Measurements from ENCODE around the gene GDAP1L1. TPM values are rescaled to one million over a fixed set of nuclear protein-coding genes. Genes with fewer than 3 reads are reported as not detected.

Gene GDAP1L1
- not detected for total RNA-seq
- 0 reads per million in 2 donors for total RNA-seq

DNA sequence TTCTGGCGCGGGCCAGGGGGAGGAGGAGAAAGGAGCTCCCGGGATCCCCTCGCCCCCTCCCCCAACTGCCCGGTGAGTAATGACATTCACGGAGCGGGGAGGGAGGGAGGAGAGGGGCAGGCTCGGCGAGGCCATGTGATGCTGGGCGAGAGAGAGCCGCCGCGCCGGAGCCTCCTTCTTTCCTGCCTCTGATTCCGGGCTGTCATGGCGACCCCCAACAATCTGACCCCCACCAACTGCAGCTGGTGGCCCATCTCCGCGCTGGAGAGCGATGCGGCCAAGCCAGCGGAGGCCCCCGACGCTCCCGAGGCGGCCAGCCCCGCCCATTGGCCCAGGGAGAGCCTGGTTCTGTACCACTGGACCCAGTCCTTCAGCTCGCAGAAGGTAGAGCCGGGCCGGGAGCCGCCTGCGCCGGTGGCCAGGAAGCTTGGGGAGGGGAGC, at the start of gene GDAP1L1:
TSS of gene GDAP1L1 (plus strand) at position 178 of the 441 bp plus-strand sequence. CDS start at position 205, 27 bp downstream.
- DNase-seq: no peak
- H3K4me3 Mint-ChIP-seq: peak within 1 kb of the TSS; percentile 34
- no peak for ATAC-seq
- H3K4me1 Mint-ChIP-seq: peaks cover 2% of the 10 kb centered on the region
- H3K36me3 Mint-ChIP-seq (ENCODE audit: low read depth): peaks cover 2% of the 10 kb centered on the region
- no peaks in the 10 kb centered on the region for H3K9me3 ChIP-seq (ENCODE audit: control insufficient read depth, low read length, poor library complexity, severe bottlenecking)
- no peak within 1 kb of the TSS for H3K27ac Mint-ChIP-seq
- peaks cover 33% of the 10 kb centered on the region for H3K27me3 Mint-ChIP-seq

DNA sequence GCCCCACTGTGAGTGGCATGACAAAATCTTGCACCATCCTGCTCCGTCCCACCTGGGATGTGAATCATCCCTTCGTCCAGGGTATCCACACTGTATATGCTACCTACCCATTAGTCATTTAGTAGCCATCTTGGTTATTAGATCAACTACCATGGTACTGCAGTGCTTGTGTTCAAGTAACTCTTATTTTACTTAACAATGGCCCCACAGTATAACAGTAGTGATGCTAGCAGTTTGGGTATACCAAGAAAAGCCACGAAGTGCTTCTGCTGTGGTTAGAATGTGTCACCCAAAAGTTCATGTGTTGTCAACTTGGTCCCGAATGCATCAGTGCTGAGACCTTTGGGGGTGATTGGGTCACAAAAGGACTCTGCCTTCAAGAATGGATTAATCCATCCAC, 48.2 kb upstream of the GDAP1L1 start:
- ATAC-seq (peak; percentile 18), DNase-seq (no peak)
- H3K9me3 ChIP-seq (ENCODE audit: control insufficient read depth, low read length, poor library complexity, severe bottlenecking): no peaks in the 10 kb centered on the region
- peaks cover 25% of the 10 kb centered on the region for H3K4me1 Mint-ChIP-seq
- H3K27me3 Mint-ChIP-seq: no peaks in the 10 kb centered on the region
- peaks cover 15% of the 10 kb centered on the region for H3K36me3 Mint-ChIP-seq (ENCODE audit: low read depth)
- H3K27ac Mint-ChIP-seq: no peak overlapping the region
- peak overlapping the region; percentile 12 for H3K4me3 Mint-ChIP-seq

- Mint-ChIP-seq H3K36me3 (ENCODE audit: low read depth) (peaks cover 15% of the 10 kb centered on the region), H3K4me3 (no peak overlapping the region), H3K4me1 (peaks cover 25% of the 10 kb centered on the region), H3K27me3 (no peaks in the 10 kb centered on the region), H3K27ac (no peak overlapping the region)
- H3K9me3 ChIP-seq (ENCODE audit: control insufficient read depth, low read length, poor library complexity, severe bottlenecking): no peaks in the 10 kb centered on the region
- DNase-seq (no peak), ATAC-seq (no peak)
These were observed 47.2 kb upstream of the GDAP1L1 start for GRCh38 chr20:44199877-44200276.

DNA sequence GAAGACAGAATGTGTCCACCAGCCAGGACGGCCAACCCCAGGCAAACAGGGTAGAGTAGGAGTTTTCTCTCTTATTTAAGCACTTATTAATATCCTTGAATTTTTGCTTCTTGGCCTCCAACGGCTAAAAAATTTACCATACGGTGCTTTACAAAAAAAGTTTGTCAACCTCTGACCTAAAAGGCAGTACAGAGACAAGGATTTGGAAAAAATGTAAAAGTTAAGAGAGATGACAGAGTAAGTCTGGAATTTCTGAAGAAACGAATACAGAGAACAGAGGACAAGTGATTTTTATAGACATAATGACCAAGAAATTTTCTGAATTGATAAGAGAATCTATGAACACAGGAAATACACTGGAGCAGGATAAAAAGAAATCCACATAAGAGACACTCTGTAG, 46.7 kb upstream of the GDAP1L1 start:
- no peak for ATAC-seq
- no peak for DNase-seq
- peaks cover 25% of the 10 kb centered on the region for H3K4me1 Mint-ChIP-seq
- H3K4me3 Mint-ChIP-seq: no peak overlapping the region
- no peaks in the 10 kb centered on the region for H3K9me3 ChIP-seq (ENCODE audit: control insufficient read depth, low read length, poor library complexity, severe bottlenecking)
- no peaks in the 10 kb centered on the region for H3K27me3 Mint-ChIP-seq
- H3K27ac Mint-ChIP-seq: peak overlapping the region; percentile 79
- H3K36me3 Mint-ChIP-seq (ENCODE audit: low read depth): peaks cover 15% of the 10 kb centered on the region

- DNase-seq: no peak
- no peak for ATAC-seq
- H3K4me1 Mint-ChIP-seq: peaks cover 22% of the 10 kb centered on the region
- no peak overlapping the region for H3K4me3 Mint-ChIP-seq
- peak overlapping the region; percentile 79 for H3K27ac Mint-ChIP-seq
- H3K27me3 Mint-ChIP-seq: no peaks in the 10 kb centered on the region
- no peaks in the 10 kb centered on the region for H3K9me3 ChIP-seq (ENCODE audit: control insufficient read depth, low read length, poor library complexity, severe bottlenecking)
- H3K36me3 Mint-ChIP-seq (ENCODE audit: low read depth): peaks cover 13% of the 10 kb centered on the region
These were observed 46.1 kb upstream of the GDAP1L1 start for GRCh38 chr20:44200983-44201382.

- peaks cover 7% of the 10 kb centered on the region for H3K36me3 Mint-ChIP-seq (ENCODE audit: low read depth)
- H3K27ac Mint-ChIP-seq: no peak overlapping the region
- no peak overlapping the region for H3K4me3 Mint-ChIP-seq
- no peaks in the 10 kb centered on the region for H3K9me3 ChIP-seq (ENCODE audit: control insufficient read depth, low read length, poor library complexity, severe bottlenecking)
- H3K4me1 Mint-ChIP-seq: peaks cover 26% of the 10 kb centered on the region
- H3K27me3 Mint-ChIP-seq: no peaks in the 10 kb centered on the region
- DNase-seq (no peak), ATAC-seq (no peak)
These were observed 43.9 kb upstream of the GDAP1L1 start for GRCh38 chr20:44203161-44203560.

DNA sequence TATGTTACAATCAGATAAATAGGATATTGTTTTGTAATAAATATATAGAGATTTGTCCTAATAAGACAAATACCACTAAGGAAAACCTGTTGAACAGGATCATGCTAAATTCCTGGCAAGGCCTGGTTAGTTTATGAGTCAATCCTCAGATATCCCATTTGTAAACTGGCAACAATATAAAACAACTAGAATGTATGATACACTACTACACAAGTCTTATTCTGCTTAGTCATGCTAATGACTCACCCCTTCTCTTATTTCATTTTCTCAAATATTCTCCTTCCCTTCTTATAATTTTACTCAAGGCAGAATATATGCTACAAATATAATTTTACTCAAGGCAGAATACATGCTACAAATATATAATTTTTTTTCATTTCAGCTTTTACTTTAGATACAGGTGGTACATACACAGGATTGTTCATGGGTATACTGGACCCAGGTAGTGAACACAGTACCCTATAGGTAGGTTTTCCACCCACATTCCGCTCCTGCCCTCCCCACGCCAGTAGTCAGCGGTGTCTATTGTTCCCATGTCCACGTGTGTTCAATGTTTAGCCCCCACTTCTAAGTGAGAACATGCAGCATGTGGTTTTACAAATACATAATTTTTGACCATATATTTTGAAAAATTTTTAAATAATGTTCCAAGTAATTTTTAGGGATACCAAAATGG, 42.8 kb upstream of the GDAP1L1 start:
- ATAC-seq (no peak), DNase-seq (no peak)
- H3K9me3 ChIP-seq (ENCODE audit: control insufficient read depth, low read length, poor library complexity, severe bottlenecking): no peaks in the 10 kb centered on the region
- Mint-ChIP-seq H3K4me3 (no peak overlapping the region), H3K36me3 (ENCODE audit: low read depth) (peaks cover 7% of the 10 kb centered on the region), H3K27ac (no peak overlapping the region), H3K4me1 (peaks cover 35% of the 10 kb centered on the region), H3K27me3 (no peaks in the 10 kb centered on the region)

DNA sequence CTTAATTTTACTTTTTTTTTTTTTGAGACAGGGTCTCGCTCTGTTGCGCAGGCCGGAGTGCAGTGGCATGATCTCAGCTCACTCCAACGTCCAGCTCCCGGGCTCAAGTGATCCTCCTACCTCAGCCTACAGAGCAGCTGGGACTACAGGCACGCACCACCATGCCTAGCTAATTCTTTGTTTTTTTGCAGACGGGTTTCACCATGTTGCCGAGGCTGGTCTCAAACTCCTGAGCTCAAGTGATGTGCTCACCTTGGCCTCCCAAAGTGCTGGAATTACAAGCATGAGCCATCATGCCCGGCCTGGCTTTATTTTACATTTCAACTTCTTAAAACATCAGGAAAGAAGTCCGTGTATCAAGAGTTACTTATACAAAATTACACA, 42.3 kb upstream of the GDAP1L1 start:
- no peak for ATAC-seq
- Mint-ChIP-seq H3K4me1 (peaks cover 36% of the 10 kb centered on the region), H3K36me3 (ENCODE audit: low read depth) (peaks cover 5% of the 10 kb centered on the region)

DNA sequence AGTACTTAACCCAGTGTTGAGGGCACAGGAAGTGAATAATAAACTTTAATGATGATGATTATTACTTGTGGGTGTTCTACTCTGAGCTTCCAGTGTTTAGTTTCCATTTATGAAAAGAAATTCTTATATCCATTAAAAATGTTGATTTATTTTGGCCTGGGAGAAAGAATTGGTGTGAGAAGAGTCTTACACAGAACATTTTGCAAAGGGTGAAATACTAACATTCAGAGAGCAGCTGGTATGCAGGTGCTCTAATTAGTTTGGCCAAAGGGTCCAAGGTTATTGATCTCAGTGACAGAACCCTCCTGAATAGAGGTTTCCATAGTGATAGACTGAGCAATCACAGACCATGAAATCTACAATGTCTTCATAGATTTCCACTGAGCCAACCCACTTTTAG, 41.0 kb upstream of the GDAP1L1 start:
- DNase-seq (no peak), ATAC-seq (no peak)
- Mint-ChIP-seq H3K27ac (no peak overlapping the region), H3K4me1 (peaks cover 39% of the 10 kb centered on the region), H3K27me3 (no peaks in the 10 kb centered on the region), H3K4me3 (no peak overlapping the region), H3K36me3 (ENCODE audit: low read depth) (peaks cover 5% of the 10 kb centered on the region)
- no peaks in the 10 kb centered on the region for H3K9me3 ChIP-seq (ENCODE audit: control insufficient read depth, low read length, poor library complexity, severe bottlenecking)

More for the DNA sequence above, 42.3 kb upstream of the GDAP1L1 start:
- DNase-seq: no peak
- no peak overlapping the region for H3K4me3 Mint-ChIP-seq
- no peak overlapping the region for H3K27ac Mint-ChIP-seq
- no peaks in the 10 kb centered on the region for H3K9me3 ChIP-seq (ENCODE audit: control insufficient read depth, low read length, poor library complexity, severe bottlenecking)
- no peaks in the 10 kb centered on the region for H3K27me3 Mint-ChIP-seq

GRCh38 chr20:44207126-44207723, 39.9 kb upstream of the GDAP1L1 start:
- no peaks in the 10 kb centered on the region for H3K27me3 Mint-ChIP-seq
- H3K36me3 Mint-ChIP-seq (ENCODE audit: low read depth): no peaks in the 10 kb centered on the region
- peaks cover 43% of the 10 kb centered on the region for H3K4me1 Mint-ChIP-seq
- ATAC-seq (no peak), DNase-seq (no peak)
- no peaks in the 10 kb centered on the region for H3K9me3 ChIP-seq (ENCODE audit: control insufficient read depth, low read length, poor library complexity, severe bottlenecking)
- no peak overlapping the region for H3K4me3 Mint-ChIP-seq
- peak overlapping the region; percentile 99 for H3K27ac Mint-ChIP-seq

DNA sequence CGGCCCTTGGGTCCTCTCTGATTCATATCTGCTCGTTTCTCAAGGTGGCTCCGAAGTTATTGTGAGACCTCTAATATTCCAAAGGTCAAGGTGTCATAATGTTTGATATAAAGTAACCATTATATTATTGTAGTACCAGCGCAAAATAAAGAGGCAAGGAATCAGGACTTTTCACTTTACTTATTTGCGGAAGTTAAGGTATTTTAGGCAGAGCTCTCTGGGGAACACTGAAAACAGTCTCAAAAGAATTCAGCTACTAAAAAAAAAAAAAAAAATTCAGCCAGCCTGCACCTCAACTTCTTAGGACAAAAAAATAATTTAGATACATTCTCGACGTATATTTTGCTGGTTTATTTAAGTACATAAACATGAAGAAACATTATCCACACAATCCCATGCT, 38.9 kb upstream of the GDAP1L1 start:
- peak overlapping the region; percentile 97 for H3K4me3 Mint-ChIP-seq
- ATAC-seq (no peak), DNase-seq (no peak)
- H3K4me1 Mint-ChIP-seq: peaks cover 42% of the 10 kb centered on the region
- no peaks in the 10 kb centered on the region for H3K9me3 ChIP-seq (ENCODE audit: control insufficient read depth, low read length, poor library complexity, severe bottlenecking)
- no peaks in the 10 kb centered on the region for H3K27me3 Mint-ChIP-seq
- no peaks in the 10 kb centered on the region for H3K36me3 Mint-ChIP-seq (ENCODE audit: low read depth)
- H3K27ac Mint-ChIP-seq: peak overlapping the region; percentile 99

DNA sequence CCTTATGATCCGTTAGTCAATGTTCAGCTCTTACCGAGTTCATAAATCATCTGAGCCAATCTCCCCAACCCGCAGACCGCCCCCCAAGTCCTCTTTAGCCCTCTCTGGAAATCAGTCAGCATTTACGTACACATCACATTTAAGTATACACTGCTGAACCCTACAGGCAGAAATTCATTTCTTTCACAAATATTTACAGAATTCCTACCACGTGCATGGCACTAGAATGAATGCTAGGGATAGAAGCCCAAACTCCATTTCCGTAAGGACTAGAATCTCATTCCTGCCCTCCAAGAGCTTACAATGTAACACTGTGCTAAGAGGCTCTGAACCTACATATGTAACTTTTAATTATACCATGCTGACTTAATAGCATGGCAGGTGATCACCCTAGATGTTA, 38.3 kb upstream of the GDAP1L1 start:
- Mint-ChIP-seq H3K27ac (peak overlapping the region; percentile 99), H3K36me3 (ENCODE audit: low read depth) (no peaks in the 10 kb centered on the region), H3K4me3 (peak overlapping the region; percentile 97), H3K27me3 (no peaks in the 10 kb centered on the region), H3K4me1 (peaks cover 40% of the 10 kb centered on the region)
- DNase-seq (no peak), ATAC-seq (no peak)
- H3K9me3 ChIP-seq (ENCODE audit: control insufficient read depth, low read length, poor library complexity, severe bottlenecking): no peaks in the 10 kb centered on the region

GRCh38 chr20:44209686-44210405, 37.3 kb upstream of the GDAP1L1 start:
- H3K4me1 Mint-ChIP-seq: peaks cover 43% of the 10 kb centered on the region
- no peaks in the 10 kb centered on the region for H3K27me3 Mint-ChIP-seq
- H3K27ac Mint-ChIP-seq: peak overlapping the region; percentile 99
- no peaks in the 10 kb centered on the region for H3K9me3 ChIP-seq (ENCODE audit: control insufficient read depth, low read length, poor library complexity, severe bottlenecking)
- peak overlapping the region; percentile 97 for H3K4me3 Mint-ChIP-seq
- no peak for ATAC-seq
- H3K36me3 Mint-ChIP-seq (ENCODE audit: low read depth): no peaks in the 10 kb centered on the region
- no peak for DNase-seq

Measured in T-helper 17 cell (primary cell).